Nephron progenitor cell (in vitro differentiated cells): ENCODE measurements around the gene ILK.
A peak's percentile ranks its signal among the peaks of the same experiment; 100 is the strongest.

ENCODE experiments used
- DNase-seq: peaks from one replicate; pipeline ENCODE4 v3.0.0; 2021
- H3K27ac Mint-ChIP-seq: 2 replicates; pipeline ENCODE4 v1.8.0; 2021; ENCODE audit warnings: mild to moderate bottlenecking, moderate library complexity, mixed read lengths
- H3K27me3 Mint-ChIP-seq: 2 replicates; pipeline ENCODE4 v1.8.0; 2021; ENCODE audit warnings: mild to moderate bottlenecking, low read depth, mixed read lengths; ENCODE audit not compliant: poor library complexity
- H3K36me3 Mint-ChIP-seq: 2 replicates; pipeline ENCODE4 v1.8.0; 2021; ENCODE audit warnings: low read depth, mixed read lengths
- H3K4me1 Mint-ChIP-seq: 2 replicates; pipeline ENCODE4 v1.8.0; 2021; ENCODE audit warnings: mixed read lengths
- H3K4me3 Mint-ChIP-seq: 2 replicates; pipeline ENCODE4 v1.8.0; 2021; ENCODE audit warnings: mild to moderate bottlenecking, moderate library complexity, mixed read lengths
- H3K9me3 Mint-ChIP-seq: 2 replicates; pipeline ENCODE4 v1.8.0; 2021; ENCODE audit warnings: mild to moderate bottlenecking, moderate library complexity, mixed read lengths
- CTCF ChIP-seq: fragments of 200-600 bp; sonication (generic); IDR thresholded peaks from 2 replicates; pipeline ENCODE4 v1.5.0; 2021; ENCODE audit warnings: antibody characterized with exemption

Gene ILK

GRCh38 chr11:6594142-6594768, 9.3 kb upstream of the ILK start:
- DNase-seq: no peak
- Mint-ChIP-seq H3K4me3 (no peak overlapping the region), H3K4me1 (peaks cover 12% of the 10 kb centered on the region), H3K27ac (peak overlapping the region; percentile 5), H3K36me3 (peaks cover 50% of the 10 kb centered on the region), H3K27me3 (peaks cover 3% of the 10 kb centered on the region), H3K9me3 (no peaks in the 10 kb centered on the region)
- TF ChIP-seq CTCF: no peak

GRCh38 chr11:6596239-6596877, 7.2 kb upstream of the ILK start:
- peak overlapping the region; percentile 9 for H3K27ac Mint-ChIP-seq
- H3K9me3 Mint-ChIP-seq: no peaks in the 10 kb centered on the region
- no peak for DNase-seq
- peaks cover 46% of the 10 kb centered on the region for H3K36me3 Mint-ChIP-seq
- peaks cover 3% of the 10 kb centered on the region for H3K27me3 Mint-ChIP-seq
- H3K4me1 Mint-ChIP-seq: peaks cover 12% of the 10 kb centered on the region
- no peak overlapping the region for H3K4me3 Mint-ChIP-seq
- TF ChIP-seq CTCF: no peak

DNA sequence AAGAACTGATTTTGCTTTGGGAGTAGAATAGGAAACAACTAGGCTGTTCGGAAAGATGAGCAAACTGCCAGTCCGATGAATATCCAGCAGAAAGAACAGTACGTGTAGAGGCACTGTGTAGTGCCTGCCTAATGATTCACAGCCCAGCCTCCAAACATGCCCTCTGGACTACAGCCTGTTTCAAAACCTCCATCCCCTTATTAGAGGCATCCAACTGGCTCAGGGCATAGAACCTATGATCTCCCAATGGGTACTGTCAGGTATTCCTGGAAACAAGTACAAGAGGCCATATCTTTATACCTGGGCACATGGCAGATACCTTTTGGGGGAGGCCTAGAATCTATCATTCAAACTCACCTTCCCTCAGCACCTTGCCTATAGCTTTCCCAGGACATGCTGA, 5.0 kb upstream of the ILK start:
- no peak for DNase-seq
- Mint-ChIP-seq H3K4me3 (no peak overlapping the region), H3K36me3 (peaks cover 41% of the 10 kb centered on the region), H3K9me3 (no peaks in the 10 kb centered on the region), H3K27ac (no peak overlapping the region), H3K27me3 (peaks cover 6% of the 10 kb centered on the region), H3K4me1 (peaks cover 12% of the 10 kb centered on the region)
- no peak for TF ChIP-seq CTCF

DNA sequence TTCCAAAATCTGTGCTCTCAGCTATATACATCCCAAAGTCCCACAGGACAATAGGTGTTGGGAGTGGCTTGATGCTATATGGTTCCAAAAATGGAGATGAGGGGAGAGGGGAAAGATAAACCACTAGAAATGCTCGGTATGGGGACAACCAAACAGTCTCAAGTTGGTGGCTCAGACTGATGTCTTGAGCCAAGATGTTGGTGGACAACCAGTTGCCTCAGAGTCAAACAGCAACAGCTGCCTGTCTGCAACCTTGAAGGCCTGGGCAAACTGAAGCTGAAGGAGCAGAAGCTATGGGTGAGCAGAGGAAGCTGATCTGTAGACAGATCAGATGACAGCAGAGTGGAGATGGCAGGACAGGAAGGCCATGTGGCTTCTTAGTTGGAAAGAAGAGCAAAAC, 4.1 kb upstream of the ILK start:
- Mint-ChIP-seq H3K27me3 (peaks cover 5% of the 10 kb centered on the region), H3K4me3 (no peak overlapping the region), H3K27ac (no peak overlapping the region), H3K36me3 (peaks cover 36% of the 10 kb centered on the region), H3K9me3 (no peaks in the 10 kb centered on the region), H3K4me1 (peaks cover 12% of the 10 kb centered on the region)
- no peak for TF ChIP-seq CTCF
- no peak for DNase-seq

GRCh38 chr11:6599881-6600390, 3.6 kb upstream of the ILK start:
- peaks cover 2% of the 10 kb centered on the region for H3K27me3 Mint-ChIP-seq
- H3K36me3 Mint-ChIP-seq: peaks cover 35% of the 10 kb centered on the region
- no peak overlapping the region for H3K27ac Mint-ChIP-seq
- DNase-seq: no peak
- no peaks in the 10 kb centered on the region for H3K9me3 Mint-ChIP-seq
- peaks cover 12% of the 10 kb centered on the region for H3K4me1 Mint-ChIP-seq
- no peak overlapping the region for H3K4me3 Mint-ChIP-seq
- no peak for TF ChIP-seq CTCF

- Mint-ChIP-seq H3K27ac (no peak overlapping the region), H3K4me1 (peaks cover 10% of the 10 kb centered on the region), H3K27me3 (peaks cover 2% of the 10 kb centered on the region), H3K36me3 (peaks cover 32% of the 10 kb centered on the region), H3K4me3 (no peak overlapping the region), H3K9me3 (no peaks in the 10 kb centered on the region)
- no peak for DNase-seq
- TF ChIP-seq CTCF: no peak
Observed at GRCh38 chr11:6601041-6601461, 2.5 kb upstream of the ILK start.
